IPS-NIHi11 (cell line): ENCODE data around the gene ZNF410.

Source experiments
- DNase-seq: peaks from one replicate; pipeline ENCODE4 v3.0.0; 2012; ENCODE audit warnings: mixed read lengths, low spot score

Gene ZNF410

GRCh38 chr14:73955674-73956073 lies 69.0 kb downstream of the ZNF410 start:
- no peak for DNase-seq

DNA sequence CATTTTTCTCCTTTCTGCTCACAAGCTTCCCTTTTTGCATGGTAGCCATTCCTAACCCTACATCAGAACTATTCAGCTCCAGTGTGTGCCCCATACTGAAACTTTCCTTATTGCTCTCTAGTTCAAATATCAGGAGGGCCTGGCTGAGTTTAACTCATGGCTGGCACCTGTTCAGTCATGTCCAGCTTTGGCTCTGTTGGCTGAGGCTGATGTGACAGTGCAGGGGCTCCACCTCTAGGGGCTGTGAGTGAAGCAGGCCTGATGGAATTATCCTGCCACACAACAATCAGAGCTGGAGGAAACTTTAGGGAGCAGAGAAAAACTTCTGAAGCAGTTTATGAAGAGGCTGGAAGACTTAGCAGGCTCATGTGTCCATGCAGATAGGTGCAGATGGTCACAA lies 71.9 kb downstream of the ZNF410 start:
- no peak for DNase-seq

DNA sequence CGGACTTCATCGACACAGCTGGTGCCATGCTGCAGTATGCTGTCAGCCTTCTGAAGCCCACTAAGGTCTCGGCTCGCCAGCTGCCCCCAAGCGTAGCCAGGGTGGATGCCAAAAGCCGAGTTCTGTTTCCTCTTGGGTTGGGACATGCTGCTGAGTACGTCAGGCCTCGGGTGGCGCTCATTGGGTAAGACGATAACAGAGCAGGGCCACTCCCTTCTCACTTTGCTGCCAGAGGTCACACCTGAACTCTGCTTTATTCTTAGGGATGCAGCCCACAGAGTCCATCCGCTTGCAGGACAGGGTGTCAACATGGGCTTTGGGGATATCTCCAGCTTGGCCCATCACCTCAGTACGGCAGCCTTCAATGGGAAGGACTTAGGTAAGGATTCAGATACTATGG lies 74.5 kb downstream of the ZNF410 start:
- no peak for DNase-seq

DNA sequence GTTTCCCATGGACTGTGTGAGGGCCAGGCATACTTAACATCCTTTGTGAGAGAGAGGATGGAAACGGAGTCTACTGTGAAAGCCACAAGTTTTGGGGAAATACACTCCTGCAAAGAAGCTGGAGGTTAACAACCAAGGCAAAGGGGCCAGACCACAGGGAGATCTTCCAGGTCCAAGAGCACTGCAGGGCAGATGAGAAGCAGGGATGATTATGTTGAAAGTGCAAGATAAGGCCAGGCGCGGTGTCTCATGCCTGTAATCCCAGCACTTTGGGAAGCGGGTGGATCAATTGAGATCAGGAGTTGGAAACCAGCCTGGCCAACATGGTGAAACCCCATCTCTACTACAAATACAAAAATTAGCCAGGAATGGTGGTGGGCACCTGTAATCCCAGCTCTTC lies 78.6 kb downstream of the ZNF410 start:
- DNase-seq = no peak

- DNase-seq = no peak
Measured at GRCh38 chr14:73968885-73969284, 82.2 kb downstream of the ZNF410 start.

DNA sequence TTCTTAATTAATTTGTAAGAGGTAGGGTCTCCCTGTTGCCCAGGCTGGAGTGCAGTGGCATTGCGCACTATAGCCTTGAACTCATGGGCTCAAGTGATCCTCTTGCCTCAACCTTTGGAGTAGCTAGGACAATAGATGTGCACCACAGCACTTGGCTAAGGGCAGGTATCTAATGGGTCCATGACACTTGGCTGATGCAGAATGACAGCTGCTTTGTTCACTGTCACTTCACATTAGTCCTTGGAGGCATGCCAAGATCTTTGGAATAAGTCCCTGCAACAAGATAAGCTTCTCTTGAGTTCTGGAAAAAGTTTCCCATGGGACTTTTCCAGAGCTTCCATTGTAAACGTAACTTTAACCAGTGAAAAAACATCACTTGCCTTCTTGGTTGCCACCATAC lies 86.8 kb downstream of the ZNF410 start:
- no peak for DNase-seq

GRCh38 chr14:73976125-73976524 lies 89.5 kb downstream of the ZNF410 start:
- no peak for DNase-seq

- DNase-seq = no peak
Measured at GRCh38 chr14:73977896-73978295, 91.2 kb downstream of the ZNF410 start.
